Lower leg skin (tissue), 3 donors: ENCODE data around the gene PTPRN2.

Source experiments
- POLR2A ChIP-seq, 2 donors: fragments of 450-650 bp; IDR thresholded peaks; one replicate each; pipeline ENCODE4 v1.6.1; 2016 to 2017; ENCODE audit warnings: antibody characterized with exemption in 2 of 2, mild to moderate bottlenecking in 1 of 2, moderate library complexity in 1 of 2
- TF ChIP-seq, protein P1 (sequence below), 3 donors: fragments of 450-650 bp; IDR thresholded peaks; one replicate each; pipeline ENCODE4 v1.5.1; 2016; ENCODE audit warnings: antibody characterized with exemption in 3 of 3, mild to moderate bottlenecking in 3 of 3, moderate library complexity in 2 of 3

DNA sequence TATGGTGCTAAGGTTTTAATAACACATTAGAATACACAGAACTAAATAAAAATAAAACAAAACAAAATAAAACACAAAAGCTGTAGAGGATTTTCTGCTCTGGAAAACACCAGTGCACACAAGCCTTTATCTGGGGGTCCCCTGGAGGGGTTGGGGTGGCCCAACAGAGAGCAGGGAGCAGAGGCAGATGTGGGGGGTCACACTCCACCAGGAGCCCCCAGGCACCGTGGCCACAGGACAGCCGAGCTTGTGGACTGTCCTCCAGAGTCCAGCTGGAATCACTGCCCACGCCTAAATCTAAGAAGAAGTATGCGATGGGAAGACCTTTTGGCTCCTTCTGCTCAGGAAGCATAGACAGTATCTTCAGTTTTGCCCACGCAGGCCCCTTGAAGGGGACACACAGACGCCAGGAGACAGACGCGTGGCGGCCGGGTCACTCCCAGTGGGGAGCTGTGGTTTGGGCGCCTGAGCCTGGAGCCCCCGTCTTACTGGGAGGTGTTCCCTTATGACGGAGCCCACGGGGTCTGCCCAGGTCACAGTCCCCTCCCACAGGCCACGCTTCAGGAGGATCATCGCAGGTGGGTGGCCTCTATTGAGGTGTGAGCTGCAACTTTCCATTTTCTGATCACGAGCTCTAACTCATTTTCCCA is 595.0 kb downstream of the PTPRN2 start:
- TF ChIP-seq, protein P1, sequence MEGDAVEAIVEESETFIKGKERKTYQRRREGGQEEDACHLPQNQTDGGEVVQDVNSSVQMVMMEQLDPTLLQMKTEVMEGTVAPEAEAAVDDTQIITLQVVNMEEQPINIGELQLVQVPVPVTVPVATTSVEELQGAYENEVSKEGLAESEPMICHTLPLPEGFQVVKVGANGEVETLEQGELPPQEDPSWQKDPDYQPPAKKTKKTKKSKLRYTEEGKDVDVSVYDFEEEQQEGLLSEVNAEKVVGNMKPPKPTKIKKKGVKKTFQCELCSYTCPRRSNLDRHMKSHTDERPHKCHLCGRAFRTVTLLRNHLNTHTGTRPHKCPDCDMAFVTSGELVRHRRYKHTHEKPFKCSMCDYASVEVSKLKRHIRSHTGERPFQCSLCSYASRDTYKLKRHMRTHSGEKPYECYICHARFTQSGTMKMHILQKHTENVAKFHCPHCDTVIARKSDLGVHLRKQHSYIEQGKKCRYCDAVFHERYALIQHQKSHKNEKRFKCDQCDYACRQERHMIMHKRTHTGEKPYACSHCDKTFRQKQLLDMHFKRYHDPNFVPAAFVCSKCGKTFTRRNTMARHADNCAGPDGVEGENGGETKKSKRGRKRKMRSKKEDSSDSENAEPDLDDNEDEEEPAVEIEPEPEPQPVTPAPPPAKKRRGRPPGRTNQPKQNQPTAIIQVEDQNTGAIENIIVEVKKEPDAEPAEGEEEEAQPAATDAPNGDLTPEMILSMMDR (IDR thresholded peaks at IDR 0.05): no peak
- TF ChIP-seq POLR2A (IDR thresholded peaks at IDR 0.05): no peak
